Heart left ventricle (tissue), 16 donors: ENCODE measurements around the gene RBBP4. TPM values are rescaled to one million over a fixed set of nuclear protein-coding genes. Genes with fewer than 3 reads are reported as not detected.

Experiments
- ATAC-seq, 4 donors: fragments of 200-7000 bp; cut with Tn5 transposase; one replicate each; pipeline ENCODE4 v1.9.1; 2020 to 2022; ENCODE audit warnings: moderate library complexity in 4 of 4, mild to moderate bottlenecking in 3 of 4, moderate number of reproducible peaks in 1 of 4
- DNase-seq, 5 donors: peaks; one replicate each; pipeline ENCODE4 v3.0.0-alpha.2; 2020
- H3K27ac ChIP-seq, 12 donors: fragments of 200-600 bp; sonication (generic) in 4 of 12; one replicate each; pipeline versions ENCODE4 v1.5.0 to v1.8.0; 2016 to 2022; ENCODE audit warnings: mild to moderate bottlenecking in 2 of 12
- H3K27me3 ChIP-seq, 9 donors: fragments of 200-600 bp; sonication (generic) in 2 of 9; one replicate each; pipeline versions ENCODE4 v1.5.1 to v1.8.0; 2016 to 2022; ENCODE audit warnings: mild to moderate bottlenecking in 3 of 9
- H3K36me3 ChIP-seq, 9 donors: fragments of 200-600 bp; sonication (generic) in 2 of 9; one replicate each; pipeline versions ENCODE4 v1.5.0 to v1.8.0; 2018 to 2022; ENCODE audit warnings: mild to moderate bottlenecking in 2 of 9
- H3K4me1 ChIP-seq, 12 donors: fragments of 200-600 bp; sonication (generic) in 4 of 12; one replicate each; pipeline versions ENCODE4 v1.5.0 to v1.8.0; 2016 to 2022; ENCODE audit warnings: mild to moderate bottlenecking in 3 of 12
- H3K4me3 ChIP-seq, 12 donors: fragments of 200-600 bp; sonication (generic) in 4 of 12; one replicate each; pipeline versions ENCODE4 v1.5.0 to v1.8.0; 2017 to 2022; ENCODE audit warnings: mild to moderate bottlenecking in 9 of 12, moderate library complexity in 4 of 12
- H3K9me3 ChIP-seq, 12 donors: fragments of 200-600 bp; sonication (generic) in 4 of 12; one replicate each; pipeline versions ENCODE4 v1.5.0 to v1.8.0; 2016 to 2022; ENCODE audit warnings: mild to moderate bottlenecking in 1 of 12
- POLR2A ChIP-seq, 2 donors: fragments of 450-650 bp; IDR thresholded peaks; one replicate each; pipeline ENCODE4 v1.6.1; 2017; ENCODE audit warnings: antibody characterized with exemption in 2 of 2, mild to moderate bottlenecking in 2 of 2, moderate library complexity in 2 of 2
- WGBS, 4 donors: extraction: QIAGEN DNeasy Blood & Tissue Kit in 2 of 4; methylation state at CpG; one replicate each; pipeline versions ENCODE4 v1.1.5 to v1.1.7; 2013 to 2018; 5-methylcytosine and 5-hydroxymethylcytosine counted together
- intact Hi-C, 10 donors: fragments of 100-400 bp; cut with DNase I; formaldehyde crosslinking; loops; one replicate each; pipeline versions ENCODE4 v1.11.1 to v1.14.2; 2022
- polyA plus RNA-seq, 2 donors: library from polyadenylated mRNA; stranded (reverse); fragments of 200-250 nt; gene quantifications; one replicate each; pipeline ENCODE4 v1.2.3, GENCODE V29; 2013
- total RNA-seq, 9 donors: library from RNA; depleted of rRNA in 2 of 9; stranded (reverse); fragments of >200 nt in 2 of 9; fragmentation: NEBNext Ultra II Directional in 3 of 9; extraction: Animal tissue kit (Norgen Biotek cat#: 25700) in 3 of 9; gene quantifications; one replicate each; pipeline versions ENCODE4 v1.1.0 to v1.2.4, GENCODE V29; 2016 to 2023
- TF ChIP-seq, protein P1 (sequence below), 12 donors: fragments of 200-600 bp; sonication (generic) in 4 of 12; IDR thresholded peaks; one replicate each; pipeline versions ENCODE4 v1.5.0 to v1.8.0; 2018 to 2022; ENCODE audit warnings: antibody characterized with exemption in 12 of 12, mild to moderate bottlenecking in 5 of 12
- donor health status: ischemic (EF 13 %, LVEDD 7.1; RV severe dilation, severe dysfunction).
- donor health status: healthy with polysubstance abuse.
- donor health status: DM: no; HTN: yes; CAD: no.
- donor health status: DM: no; HTN: no; CAD: no.
- donor health status: ischemic (EF 25% LVEDD 6.9; RV normal size, moderate dysfunction).
- donor health status: ischemic (EF 25% LVEDD 5.7; RV mildly dilated, moderate dysfunction).
- donor health status: healthy.
- donor health status: DM: yes; HTN: yes; CAD: no.
- donor health status: ischemic (EF 35%, LVEDD 5.7; RV mildly dilated, moderate dysfunction).
- donor health status: nonischemic (EF 11% LVEDD 7.7; RV severe dilation, severe dysfunction).
- donor health status: DM: yes; HTN: yes; CAD: no.
- donor health status: PGD.
- donor health status: ischemic (EF 29% LVEDD 5.4; RV normal size, mild dysfunction).
- donor health status: nonischemic (EF 23%, LVEDD 6.1; RV moderate dilation, normal function).

RBBP4 gene
- total and polyA plus RNA-seq, 11 donors, result 23.4 to 141 (median 93.2) TPM

DNA sequence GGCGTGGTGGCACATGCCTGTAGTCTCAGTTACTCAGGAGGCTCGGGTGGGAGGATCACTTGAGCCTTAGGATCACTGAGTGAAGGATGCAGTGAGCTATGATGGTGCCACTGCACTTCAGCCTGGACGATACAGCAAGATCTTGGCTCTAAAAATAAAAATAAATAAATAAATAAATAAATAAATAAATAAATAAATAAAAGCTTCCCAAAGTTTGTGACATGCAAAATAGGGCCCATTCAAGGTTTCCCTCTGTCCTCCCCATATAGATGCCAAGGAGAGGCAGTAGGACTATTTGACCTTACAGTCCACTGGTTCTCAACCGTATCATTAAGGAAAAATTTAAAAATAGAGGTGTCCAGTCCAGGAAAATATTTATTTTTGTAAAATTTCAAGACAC is 41.8 kb upstream of the RBBP4 start:
- intact Hi-C loops, result loop anchor here in 2 of 10 donors (5.0 to 10.0 kb wide), 2 partner anchors 72 to 164 kb away; partner anchors contain the start of gene ZBTB8A (in 1 of the 2)
- DNase-seq, result no peak
- no peak for ATAC-seq
- Histone ChIP-seq H3K9me3 (no peaks in the 10 kb centered on the region), H3K4me3 (no peak overlapping the region), H3K4me1 (peaks cover 0 to 14% (median 7%) of the 10 kb centered on the region in 12 donors), H3K36me3 (peaks cover 0 to 8% (median 0%) of the 10 kb centered on the region in 9 donors), H3K27ac (no peak overlapping the region), H3K27me3 (no peaks in the 10 kb centered on the region)
- WGBS, 4 donors, result 79 to 84% (median 83%) methylated on average over 4 of the region's 4 CpGs
- TF ChIP-seq POLR2A (IDR thresholded peaks at IDR 0.05), result no peak
- TF ChIP-seq, protein P1, sequence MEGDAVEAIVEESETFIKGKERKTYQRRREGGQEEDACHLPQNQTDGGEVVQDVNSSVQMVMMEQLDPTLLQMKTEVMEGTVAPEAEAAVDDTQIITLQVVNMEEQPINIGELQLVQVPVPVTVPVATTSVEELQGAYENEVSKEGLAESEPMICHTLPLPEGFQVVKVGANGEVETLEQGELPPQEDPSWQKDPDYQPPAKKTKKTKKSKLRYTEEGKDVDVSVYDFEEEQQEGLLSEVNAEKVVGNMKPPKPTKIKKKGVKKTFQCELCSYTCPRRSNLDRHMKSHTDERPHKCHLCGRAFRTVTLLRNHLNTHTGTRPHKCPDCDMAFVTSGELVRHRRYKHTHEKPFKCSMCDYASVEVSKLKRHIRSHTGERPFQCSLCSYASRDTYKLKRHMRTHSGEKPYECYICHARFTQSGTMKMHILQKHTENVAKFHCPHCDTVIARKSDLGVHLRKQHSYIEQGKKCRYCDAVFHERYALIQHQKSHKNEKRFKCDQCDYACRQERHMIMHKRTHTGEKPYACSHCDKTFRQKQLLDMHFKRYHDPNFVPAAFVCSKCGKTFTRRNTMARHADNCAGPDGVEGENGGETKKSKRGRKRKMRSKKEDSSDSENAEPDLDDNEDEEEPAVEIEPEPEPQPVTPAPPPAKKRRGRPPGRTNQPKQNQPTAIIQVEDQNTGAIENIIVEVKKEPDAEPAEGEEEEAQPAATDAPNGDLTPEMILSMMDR (IDR thresholded peaks at IDR 0.05), result no peak

DNA sequence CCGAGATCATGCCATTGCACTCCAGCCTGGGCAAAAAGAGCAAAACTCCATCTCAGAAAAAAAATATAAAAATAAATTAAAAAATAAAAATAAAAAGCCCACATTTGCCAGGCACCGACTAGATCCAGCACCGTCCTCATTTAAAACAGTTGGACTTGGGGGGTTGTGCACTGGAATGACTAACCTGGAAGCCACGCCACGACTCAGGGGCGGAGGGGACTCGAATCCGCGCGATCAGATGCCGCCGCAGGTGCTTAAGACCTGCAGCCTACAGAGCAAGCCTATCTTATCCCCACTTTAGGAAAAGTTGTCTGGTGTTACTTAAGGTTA is 39.2 kb upstream of the RBBP4 start:
- Histone ChIP-seq H3K36me3 (peaks cover 0 to 4% (median 0%) of the 10 kb centered on the region in 9 donors), H3K27me3 (no peaks in the 10 kb centered on the region), H3K27ac (peak overlapping the region in 10 of 12 donors; percentile 54 to 83 (median 64)), H3K9me3 (no peaks in the 10 kb centered on the region), H3K4me3 (peak overlapping the region; percentile 30 to 74 (median 56)), H3K4me1 (peaks cover 0 to 14% (median 7%) of the 10 kb centered on the region in 12 donors)
- intact Hi-C loops, result loop anchor here in 3 of 10 donors (10.0 kb wide), 2 partner anchors 87 to 157 kb away; no protein-coding TSS in a partner anchor
- TF ChIP-seq, protein P1 (IDR thresholded peaks at IDR 0.05), result no peak
- no peak for TF ChIP-seq POLR2A (IDR thresholded peaks at IDR 0.05)
- DNase-seq, result no peak
- no peak for ATAC-seq
- WGBS, 4 donors, result 8 to 10% (median 9%) methylated on average over 12 of the region's 12 CpGs

DNA sequence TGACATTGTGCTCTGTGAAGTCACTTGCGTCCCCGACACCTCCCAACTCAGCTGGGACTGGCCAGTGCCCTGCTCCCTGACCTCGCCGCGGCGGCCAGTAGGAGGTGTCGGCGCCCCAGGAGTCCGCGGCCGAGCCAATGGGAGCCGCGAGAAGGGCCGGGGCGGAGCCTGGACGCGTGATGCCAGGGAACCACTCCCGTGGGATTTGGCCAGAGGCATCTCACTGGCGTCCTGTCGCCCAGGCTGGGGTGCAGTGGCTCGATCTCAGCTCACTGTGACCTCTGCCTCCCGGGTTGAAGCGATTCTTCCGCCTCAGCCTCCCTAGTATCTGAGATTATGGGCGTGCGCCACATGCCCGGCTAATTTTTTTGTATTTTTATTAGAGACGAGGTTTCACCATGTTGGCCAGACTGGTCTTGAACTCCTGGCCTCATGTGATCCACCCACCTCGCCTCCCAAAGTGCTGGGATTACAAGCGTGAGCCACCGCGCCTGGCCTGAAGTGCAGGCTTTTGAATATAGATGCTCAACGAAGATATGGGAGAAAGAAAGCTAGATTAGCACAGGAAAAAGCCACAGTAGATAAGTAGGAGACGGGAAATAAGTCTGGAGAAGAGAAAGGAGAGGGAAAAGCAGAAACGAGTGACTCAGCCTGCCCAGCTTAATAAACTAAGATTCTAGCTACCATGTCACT is 38.7 kb upstream of the RBBP4 start:
- Histone ChIP-seq H3K27ac (peak overlapping the region in 10 of 12 donors; percentile 54 to 83 (median 64)), H3K36me3 (peaks cover 0 to 4% (median 0%) of the 10 kb centered on the region in 9 donors), H3K27me3 (no peaks in the 10 kb centered on the region), H3K9me3 (no peaks in the 10 kb centered on the region), H3K4me1 (peaks cover 0 to 14% (median 7%) of the 10 kb centered on the region in 12 donors), H3K4me3 (peak overlapping the region; percentile 30 to 74 (median 56))
- intact Hi-C loops, result loop anchor here in 3 of 10 donors (10.0 kb wide), 2 partner anchors 88 to 158 kb away; no protein-coding TSS in a partner anchor
- 4 to 9% (median 6%) methylated on average over 17 to 35 of the region's 35 CpGs for WGBS, 4 donors
- TF ChIP-seq POLR2A (IDR thresholded peaks at IDR 0.05), result peak in 1 of 2 donors; percentile 78
- TF ChIP-seq, protein P1 (IDR thresholded peaks at IDR 0.05), result peak in 11 of 12 donors; percentile 20 to 56 (median 35)
- ATAC-seq, result peak; percentile 100
- peak; percentile 88 to 95 (median 94) for DNase-seq

DNA sequence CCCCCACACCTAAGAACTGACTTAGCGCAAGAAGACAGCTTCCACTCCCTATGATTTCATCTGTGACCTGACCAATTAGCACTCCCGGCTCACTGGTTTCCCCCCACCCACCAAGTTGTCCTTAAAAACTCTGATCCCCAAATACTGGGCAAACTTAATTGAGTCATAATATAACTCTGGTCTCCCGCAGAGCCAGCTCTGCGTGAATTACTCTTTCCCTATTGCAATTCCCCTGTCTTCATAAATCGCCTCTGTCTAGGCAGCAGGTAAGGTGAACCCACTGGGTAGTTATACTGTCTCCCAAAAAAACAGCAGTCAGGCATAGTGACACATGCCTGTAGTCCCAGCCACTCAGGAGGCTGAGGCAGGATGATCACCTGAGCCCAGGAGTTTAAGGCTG is 37.5 kb upstream of the RBBP4 start:
- Histone ChIP-seq H3K27me3 (no peaks in the 10 kb centered on the region), H3K27ac (no peak overlapping the region), H3K4me1 (peaks cover 0 to 14% (median 7%) of the 10 kb centered on the region in 12 donors), H3K36me3 (peaks cover 0 to 3% (median 0%) of the 10 kb centered on the region in 9 donors), H3K4me3 (no peak overlapping the region), H3K9me3 (no peaks in the 10 kb centered on the region)
- TF ChIP-seq, protein P1 (IDR thresholded peaks at IDR 0.05), result no peak
- no peak for TF ChIP-seq POLR2A (IDR thresholded peaks at IDR 0.05)
- ATAC-seq (no peak), DNase-seq (no peak)
- intact Hi-C loops, result loop anchor here in 3 of 10 donors (10.0 kb wide), 2 partner anchors 89 to 159 kb away; no protein-coding TSS in a partner anchor
- WGBS, 4 donors, result 88 to 97% (median 90%) methylated on average over 5 of the region's 5 CpGs
